SKM-1 treated with dmso at 0.1 percent for 144 hours (cell line): Measurements from ENCODE around the gene PKD2.
"Not testable (repeated sequence)": the region's sequence is repeated elsewhere in the genome, so short reads cannot be mapped to it uniquely, and the experiment has no call there.

Source experiments
- DNase-seq: peaks from one replicate; lab custom pipeline; 2025; ENCODE audit not compliant: unreplicated experiment; lab: John Stamatoyannopoulos, UW

PKD2 gene

DNA sequence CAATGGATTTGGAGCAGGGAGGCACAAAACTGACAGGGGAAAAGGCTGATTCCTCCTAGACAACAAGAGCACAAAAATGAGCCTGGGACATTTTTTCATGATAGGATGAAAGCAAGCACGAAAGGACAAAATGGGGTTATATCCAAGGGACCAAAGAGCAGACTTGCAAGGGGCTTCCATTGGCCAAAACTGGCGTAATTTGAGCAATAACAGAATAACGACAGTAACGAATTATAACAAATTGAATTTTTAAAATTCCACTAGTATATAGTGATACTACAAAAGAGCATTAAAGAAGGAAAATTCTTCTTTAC, 21.6 kb upstream of the PKD2 start:
- DNase-seq: no peak

DNA sequence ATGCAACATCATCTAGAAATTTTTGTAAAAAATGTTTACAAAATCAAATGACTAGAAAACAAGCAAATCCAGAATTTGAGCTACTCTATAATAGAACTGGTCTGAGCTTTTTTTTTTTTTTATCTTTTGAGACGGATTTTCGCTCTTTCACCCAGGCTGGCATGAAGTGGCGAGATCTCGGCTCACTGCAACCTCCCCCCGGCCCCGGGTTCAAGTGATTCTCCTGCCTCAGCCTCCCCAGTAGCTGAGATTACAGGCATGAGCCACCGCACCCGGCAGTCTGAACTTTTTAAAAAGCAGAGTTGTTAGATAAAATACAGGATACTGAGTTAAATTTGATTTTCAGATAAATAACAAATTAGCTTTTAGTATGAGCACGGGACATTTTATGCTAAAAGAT, 20.9 kb upstream of the PKD2 start:
- no peak for DNase-seq

DNA sequence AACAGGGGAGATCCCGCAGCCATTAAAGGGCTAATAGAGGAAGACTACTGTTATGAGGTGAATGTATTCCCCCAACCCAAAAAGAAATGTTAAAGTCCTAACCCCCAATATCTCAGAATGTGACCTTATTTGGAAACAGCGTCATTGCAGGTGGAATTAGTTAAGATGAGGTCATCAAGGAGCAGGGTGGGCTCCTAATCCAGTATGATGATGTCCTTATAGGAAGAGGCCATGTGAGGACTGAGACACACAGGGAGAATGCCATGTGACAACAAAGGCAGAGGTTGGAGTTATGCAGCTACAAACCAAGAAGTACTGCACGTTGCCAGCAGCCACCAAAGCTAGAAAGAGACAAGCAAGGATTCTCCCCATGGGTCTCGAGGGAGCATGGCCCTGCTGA, 17.7 kb upstream of the PKD2 start:
- DNase-seq: no peak

DNA sequence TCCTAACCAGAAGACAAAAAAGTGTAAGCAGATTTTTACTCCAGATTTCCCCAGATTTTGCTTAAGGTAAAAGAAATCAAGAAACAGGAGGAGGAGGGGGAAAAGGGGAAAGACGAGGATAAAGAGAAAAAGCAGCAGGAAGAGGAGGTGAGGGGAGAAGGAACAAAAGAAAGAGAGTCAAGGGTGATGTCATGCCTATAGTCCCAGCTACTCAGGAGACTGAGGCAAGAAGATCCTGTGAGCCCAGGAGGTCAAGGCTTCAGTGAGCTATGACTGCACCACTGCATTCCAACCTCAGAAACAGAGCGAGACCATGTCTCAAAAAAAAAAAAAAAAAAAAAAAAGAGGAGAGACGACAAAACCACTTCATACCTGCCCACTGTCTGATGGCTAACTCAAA, 12.0 kb upstream of the PKD2 start:
- no peak for DNase-seq

DNA sequence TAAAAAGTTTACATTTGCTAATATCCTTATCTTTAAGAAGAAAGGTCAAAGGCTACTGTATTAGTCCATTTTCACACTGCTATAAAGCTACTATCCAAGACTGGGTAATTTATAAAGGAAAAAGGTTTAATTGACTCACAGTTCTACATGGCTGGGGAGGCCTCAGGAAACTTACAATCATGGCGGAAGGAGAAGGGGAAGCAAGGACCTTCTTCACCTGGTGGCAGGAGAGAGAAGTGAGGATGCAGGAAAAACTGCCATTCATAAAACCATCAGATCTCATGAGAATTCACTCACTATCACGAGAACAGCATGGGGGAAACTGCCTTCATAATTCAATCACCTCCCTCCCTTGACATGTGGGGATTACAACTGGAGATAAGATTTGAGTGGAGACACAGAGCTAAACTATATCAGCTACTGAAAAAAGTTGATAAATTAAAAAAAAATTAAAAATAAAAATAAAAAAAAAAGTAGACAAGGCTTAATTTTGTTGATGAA, 8.2 kb upstream of the PKD2 start:
- DNase-seq: not testable (repeated sequence)

DNA sequence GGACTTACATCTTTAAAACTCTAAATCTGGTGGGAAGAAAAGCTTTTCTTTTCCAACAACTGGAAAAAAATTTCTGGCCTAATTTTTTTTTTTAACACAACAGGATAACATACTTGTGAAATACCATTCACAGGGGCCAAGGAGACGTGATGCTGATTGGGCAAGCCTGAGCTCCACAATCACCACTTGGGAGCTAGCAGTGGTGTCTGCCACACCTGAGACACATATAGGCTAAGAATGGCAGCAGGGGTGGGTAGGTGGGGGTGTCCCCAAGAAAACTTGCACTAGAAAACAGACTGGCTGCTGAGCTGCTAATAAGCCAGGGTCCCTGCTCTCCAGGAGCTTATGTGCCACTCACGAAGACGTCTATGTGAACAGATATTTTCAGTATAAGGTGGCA, 5.6 kb upstream of the PKD2 start:
- no peak for DNase-seq

DNA sequence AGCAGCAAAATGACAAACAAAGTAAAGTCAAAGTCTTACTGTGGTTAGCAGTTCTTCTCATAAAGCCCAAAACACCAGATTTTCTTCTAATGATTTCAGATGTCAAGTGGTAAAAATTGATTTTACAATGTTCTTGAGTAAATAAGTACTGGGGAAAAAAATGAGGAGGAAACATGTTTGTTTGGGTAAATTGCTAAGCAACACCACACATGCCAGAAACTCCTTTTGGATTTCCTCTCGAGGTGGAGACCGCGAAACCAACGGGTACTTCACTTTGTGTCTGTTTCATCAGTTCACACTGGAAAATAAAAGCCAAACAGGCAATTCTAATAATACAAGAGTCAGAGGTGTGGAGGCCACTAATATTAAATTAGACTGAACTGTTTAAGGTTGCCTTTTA, 4.6 kb upstream of the PKD2 start:
- DNase-seq: no peak

DNA sequence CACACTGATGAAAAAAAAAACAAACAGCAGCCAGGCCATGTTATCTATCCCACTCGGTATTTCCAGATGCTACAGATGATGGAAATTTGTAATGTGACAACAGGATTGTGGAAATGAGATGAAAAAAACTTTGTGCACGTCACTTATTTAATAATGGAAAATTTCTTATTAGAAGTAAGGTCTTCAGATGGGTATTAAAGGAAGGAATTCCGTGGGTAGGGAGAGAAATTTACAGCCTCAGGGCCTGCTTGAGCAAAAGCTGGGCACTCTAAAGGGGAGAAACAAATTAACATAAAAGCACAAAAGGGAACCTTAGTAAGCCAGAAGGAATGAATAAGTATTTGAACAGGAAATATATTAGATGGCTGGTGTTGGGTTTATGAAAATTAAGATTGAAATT, 4.2 kb upstream of the PKD2 start:
- no peak for DNase-seq

DNA sequence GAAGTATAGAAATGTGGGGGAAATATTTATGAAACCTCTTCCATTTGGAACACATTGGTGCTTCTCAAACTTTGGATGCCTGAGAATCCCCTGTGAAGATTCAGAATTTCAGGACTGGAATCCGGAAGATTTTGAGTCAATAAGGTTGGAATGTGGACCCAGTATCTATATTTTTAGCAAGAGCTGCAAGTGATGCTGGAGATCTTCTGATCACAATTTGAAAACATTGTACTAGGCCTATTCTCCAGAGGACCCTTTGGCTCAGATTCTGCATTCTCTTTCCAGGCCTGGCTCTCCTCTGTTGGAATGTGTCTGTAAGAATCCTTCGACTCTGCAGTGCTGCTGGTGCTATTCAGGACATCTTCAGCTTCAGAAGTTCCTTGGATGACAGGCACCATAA, 2.4 kb upstream of the PKD2 start:
- DNase-seq: no peak

DNA sequence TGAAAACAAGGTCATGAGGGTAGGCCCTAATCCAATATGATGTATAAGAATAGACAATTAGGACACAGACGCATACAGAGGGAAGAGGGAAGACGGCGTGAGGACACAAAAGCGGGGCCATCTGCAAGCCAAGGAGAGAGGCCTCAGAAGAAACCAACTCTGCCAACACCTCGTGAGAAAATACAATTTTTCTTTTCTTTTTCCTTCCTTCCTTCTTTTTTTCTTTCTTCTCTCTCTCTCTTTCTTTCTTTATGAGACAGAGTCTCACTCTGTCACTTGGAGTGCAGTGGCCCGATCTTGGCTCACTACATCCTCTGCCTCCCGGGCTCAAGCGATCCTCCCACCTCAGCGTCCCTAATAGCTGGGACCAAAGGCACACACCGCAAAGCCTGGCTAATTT, 1.5 kb upstream of the PKD2 start:
- no peak for DNase-seq

DNA sequence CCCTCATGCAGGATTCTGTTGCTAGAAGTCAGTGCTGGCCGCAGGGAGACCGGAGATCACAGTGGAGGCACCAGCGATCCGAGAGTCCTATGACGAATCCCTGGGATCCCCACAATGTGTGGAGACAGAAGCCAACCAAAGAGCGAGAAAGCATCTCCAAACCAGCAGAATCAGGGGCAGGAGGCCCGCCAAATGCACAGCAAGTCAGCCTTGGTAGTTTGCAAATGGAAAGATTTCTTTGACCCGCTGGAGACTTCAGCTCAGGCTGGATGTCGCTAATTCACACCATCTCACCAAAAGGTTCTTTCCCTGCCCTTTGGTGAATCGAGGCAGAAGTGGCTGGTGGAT, 505 bp upstream of the PKD2 start:
- DNase-seq: no peak

DNA sequence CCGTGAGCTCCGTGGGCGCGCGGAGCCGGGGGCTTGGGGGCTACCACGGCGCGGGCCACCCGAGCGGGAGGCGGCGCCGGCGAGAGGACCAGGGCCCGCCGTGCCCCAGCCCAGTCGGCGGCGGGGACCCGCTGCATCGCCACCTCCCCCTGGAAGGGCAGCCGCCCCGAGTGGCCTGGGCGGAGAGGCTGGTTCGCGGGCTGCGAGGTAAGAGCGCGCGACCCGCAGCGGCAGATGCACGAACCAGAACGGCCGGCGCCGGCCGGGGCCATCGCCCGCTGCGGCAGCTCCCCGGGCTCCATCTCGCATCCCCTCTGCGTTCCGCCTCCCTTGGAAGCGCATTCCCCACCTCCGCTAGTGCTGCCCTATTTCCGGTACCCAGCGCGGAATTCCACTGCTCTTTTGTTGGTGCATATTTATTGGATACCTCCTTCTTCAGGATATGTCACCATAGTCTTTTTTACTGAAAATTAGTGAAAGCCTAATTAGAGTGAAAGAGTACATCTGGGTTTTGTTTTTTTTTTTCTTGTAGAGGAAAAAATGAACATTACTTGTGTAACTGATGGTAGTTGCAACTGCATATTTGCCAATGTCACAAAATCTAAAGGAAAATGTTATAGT, 797 bp downstream of the PKD2 start:
- DNase-seq: no peak

DNA sequence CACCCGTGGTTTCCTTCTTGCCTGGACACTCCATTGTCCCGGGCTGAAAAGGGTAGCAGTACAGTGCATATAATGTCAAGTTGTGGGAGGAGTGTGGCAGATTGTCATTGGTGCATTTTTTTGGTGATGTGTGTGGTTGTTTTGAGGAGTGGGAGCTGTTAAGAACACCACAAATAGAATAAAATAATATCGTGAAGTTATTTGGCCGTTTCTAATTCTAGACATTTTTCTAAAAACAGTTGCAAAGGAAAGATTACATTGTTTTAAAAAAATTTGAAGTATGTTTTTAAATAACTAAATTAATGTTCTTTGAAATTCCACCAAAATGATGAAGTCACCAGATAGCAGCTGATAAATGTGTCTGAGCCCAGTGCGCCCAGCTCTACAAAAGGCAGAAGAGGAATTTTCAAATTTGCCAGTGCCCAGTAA, 1.3 kb downstream of the PKD2 start:
- DNase-seq: no peak

DNA sequence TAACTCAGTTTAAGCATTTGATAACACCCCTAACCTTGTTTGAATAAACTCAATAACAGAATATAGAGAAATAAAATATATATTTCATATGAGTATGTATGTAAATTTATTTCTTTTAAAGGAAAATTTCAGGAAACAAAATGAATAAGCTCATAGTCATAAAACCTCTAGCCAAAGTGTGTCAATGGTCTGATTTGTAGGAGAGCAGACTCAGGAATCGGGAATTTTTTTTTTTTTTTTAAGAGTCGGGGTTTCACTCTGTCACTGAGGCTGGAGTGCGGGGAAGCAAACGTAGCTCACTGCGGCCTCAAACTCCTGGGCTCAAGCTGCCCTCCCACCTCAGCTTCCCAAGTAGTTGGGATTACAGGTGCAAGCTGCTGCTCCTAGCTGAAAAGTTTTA, 2.4 kb downstream of the PKD2 start:
- no peak for DNase-seq

DNA sequence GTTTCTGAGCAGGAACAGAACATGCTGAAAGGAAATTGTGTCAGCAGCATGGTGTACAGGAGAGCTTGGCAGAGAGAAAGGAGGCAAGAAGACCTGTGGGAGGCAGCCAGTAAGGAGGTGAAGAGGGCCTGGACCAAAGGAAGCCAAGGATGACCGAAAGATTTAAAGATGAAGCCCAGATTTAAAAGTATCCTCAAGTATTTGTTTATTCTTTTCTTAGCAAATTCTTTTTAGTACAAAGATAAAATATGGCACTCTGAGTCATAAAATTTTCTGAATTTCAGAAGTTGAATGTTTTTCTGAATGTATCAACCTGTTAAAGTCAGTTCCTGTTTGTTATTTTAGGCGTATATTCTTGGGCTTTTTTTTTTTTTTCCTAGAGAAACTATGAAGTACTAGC, 3.5 kb downstream of the PKD2 start:
- no peak for DNase-seq

DNA sequence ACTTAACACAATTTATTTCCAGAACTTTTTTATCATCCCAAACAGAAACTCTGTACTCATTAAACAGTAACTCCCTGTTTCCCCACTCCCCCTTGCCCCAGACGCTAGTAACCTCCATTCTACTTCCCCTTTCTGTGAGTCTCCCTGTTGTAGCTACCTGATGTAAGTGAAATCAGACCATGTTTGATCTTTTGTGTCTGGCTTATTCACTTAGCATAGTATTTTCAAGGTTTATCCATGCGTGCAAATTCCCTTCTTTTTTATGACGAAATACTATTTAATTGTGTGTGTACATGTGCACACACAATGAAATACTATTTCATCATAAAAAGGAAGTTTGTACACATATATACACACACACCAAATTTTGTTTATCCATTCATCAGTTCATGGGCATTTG, 5.2 kb downstream of the PKD2 start:
- peak; percentile 84 for DNase-seq

DNA sequence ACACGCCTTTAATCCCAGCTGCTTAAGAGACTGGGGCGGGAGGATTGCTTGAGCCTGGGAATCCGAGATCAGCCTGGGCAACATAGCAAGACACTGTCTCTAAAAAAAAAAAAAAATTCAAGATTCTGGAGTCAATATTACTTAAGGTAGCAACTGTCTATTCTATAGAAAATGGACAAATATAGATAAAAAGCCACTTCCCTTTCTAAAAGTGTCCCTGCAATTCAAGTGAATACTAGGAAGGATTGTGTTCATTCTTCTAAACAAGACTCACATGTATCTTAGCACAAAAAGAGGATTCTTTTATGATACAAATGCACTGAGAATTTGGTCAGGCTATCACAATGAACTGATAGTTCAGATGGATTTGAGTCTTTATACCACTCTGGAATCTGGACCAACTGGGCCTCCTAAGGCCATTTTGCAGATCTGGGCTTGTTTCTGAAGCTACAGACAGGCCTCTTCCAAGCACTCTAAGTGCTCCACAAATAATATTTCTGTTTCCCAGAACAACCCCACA, 7.0 kb downstream of the PKD2 start:
- DNase-seq: no peak

DNA sequence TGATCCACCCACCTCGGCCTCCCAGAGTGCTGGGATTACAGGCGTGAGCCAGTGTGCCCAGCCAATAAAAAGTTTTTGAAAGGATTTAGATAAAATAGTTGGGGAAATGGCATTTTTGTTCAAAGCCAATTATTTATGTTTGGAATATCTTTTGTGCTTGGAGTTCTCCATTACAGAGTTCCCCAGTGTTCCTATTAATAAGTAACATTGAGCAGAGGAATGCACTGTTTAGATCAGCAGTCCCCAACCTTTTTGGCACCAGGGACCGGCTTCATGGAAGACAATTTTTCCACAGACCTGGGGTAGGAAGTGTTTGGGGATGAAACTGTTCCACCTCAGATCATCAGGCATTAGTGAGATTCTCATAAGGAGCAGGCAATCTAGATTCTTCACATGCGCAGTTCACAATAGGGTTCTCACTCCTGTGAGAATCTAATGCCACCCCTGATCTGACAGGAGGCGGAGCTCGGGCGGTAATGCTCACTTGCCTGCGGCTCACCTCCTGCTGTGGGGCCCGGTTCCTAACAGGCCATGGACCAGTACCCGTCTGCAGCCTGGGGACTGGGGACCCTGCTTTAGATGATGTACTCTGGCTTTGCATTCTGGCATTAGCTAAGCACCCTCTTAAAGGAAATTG, 8.3 kb downstream of the PKD2 start:
- no peak for DNase-seq

DNA sequence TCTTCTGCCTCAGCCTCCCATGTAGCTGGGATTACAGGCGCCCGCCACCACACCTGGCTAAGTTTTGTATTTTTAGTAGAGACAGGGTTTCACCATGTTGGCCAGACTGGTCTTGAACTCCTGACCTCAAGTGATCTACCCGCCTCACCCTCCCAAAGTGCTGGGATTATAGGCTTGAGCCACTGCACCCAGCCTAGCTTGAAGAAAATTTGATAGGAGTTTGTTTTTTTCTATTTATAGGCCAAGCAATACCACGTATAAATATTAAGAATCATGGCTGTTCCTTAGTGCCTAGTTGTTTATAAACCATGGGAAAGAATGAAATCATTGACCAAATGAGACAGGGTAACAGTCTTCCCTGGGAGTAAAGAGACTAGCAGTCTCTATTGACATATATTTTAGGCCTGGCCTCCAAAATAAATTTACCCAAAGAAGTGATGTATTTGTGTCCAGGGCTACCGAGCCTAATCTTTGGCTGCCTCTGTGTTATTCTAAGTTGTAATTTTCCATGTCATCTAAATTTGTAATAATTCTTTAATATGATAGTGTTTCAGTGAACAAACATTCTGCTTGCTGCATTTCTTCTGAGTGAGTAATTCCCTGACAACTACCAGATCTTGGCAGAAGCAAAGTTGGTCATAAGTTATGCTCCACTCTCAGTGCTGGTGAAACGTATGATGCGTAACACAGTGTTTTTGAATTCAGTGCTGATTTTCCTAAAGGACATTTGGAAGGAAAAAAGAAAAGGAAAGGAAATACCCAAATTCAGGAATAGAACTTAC, 10.3 kb downstream of the PKD2 start:
- DNase-seq: no peak

DNA sequence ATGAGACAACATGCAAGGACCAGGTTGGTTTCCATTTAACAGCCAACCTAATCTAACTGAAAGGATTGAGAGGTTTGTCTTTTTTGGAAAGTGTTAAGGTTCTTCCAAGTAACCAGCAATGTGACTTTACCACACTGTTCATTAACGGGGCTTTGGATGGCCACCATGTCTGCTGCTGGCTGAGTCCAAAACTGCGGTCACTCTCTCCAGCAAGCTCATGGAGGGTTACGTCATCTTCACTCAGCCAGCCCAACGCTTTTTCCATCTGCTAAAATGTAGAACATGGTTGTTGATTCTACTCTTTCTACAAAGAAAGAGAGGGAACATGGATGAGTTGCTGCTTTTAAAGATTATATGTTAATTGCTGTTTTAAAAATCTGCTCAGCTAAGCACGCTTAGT, 11.0 kb downstream of the PKD2 start:
- no peak for DNase-seq

DNA sequence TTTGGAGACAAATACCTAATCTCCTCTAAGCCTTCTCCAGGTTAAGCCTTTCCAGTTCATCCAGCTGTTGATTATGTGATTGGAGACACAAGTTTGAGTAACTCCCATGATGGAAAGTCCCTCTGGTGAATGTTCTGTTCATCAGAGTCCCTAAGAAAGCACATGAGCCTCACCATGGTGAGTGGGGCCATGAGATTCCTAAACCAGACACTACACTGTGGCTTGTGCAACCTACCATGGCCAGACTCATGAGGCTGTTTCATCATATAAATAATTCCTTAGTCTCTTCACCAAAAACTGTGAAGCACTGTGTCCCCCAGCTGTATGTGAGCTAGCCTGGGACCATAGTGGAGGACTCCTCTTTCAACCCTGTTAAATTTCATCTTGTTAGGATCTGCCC, 14.4 kb downstream of the PKD2 start:
- DNase-seq: no peak

DNA sequence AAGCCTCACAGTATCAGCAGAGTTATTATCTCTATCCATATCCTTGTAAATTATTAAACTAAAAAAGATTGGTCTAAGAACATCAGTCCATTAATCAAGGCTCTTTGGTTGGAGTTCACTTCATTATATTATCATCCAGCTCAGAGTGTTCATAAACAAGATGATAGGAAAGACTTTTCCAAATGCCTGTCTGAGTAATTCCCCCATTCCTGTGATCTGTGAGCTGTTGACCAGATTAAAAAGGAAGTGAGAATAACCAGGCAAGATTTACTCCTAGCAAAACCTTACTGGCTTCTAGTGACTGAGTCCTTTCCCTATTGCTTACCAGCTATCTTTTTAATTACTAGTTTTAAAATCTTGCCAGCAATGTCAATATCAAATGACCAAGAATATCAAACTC, 14.9 kb downstream of the PKD2 start:
- no peak for DNase-seq
